Tibial artery (tissue), 4 donors: ENCODE results near the gene NOTCH1.

Experiments
- DNase-seq, 2 donors: peaks; one replicate each; pipeline ENCODE4 v3.0.0-alpha.2; 2019
- H3K27ac ChIP-seq, 2 donors: fragments of 200-600 bp; sonication (generic) in 1 of 2; 1 replicate in 1 of 2; 2 replicates in 1 of 2; pipeline ENCODE4 v1.5.1; 2018 to 2019; ENCODE audit warnings: mild to moderate bottlenecking in 1 of 2
- H3K27me3 ChIP-seq, 2 donors: fragments of 200-600 bp; sonication (generic) in 1 of 2; one replicate each; pipeline versions ENCODE4 v1.5.1 to v1.6.0; 2016 to 2019
- H3K36me3 ChIP-seq, 3 donors: fragments of 200-600 bp; sonication (generic) in 2 of 3; one replicate each; pipeline ENCODE4 v1.5.1; 2016 to 2019; ENCODE audit warnings: mild to moderate bottlenecking in 2 of 3
- H3K4me1 ChIP-seq, 4 donors: fragments of 200-600 bp; sonication (generic) in 2 of 4; 1 replicate in 3 of 4; 2 replicates in 1 of 4; pipeline ENCODE4 v1.5.1; 2016 to 2019
- H3K4me3 ChIP-seq, 2 donors: fragments of 200-600 bp; sonication (generic) in 1 of 2; 1 replicate in 1 of 2; 2 replicates in 1 of 2; pipeline ENCODE4 v1.5.1; 2018 to 2019; ENCODE audit warnings: mild to moderate bottlenecking in 2 of 2
- H3K9me3 ChIP-seq, 3 donors: fragments of 200-600 bp; sonication (generic) in 1 of 3; one replicate each; pipeline ENCODE4 v1.5.1; 2016 to 2019
- intact Hi-C: fragments of 100-400 bp; cut with DNase I; formaldehyde crosslinking; loops from one replicate; pipeline ENCODE4 v1.15.0; 2023; ENCODE audit warnings: low total_unique reads
- TF ChIP-seq, protein P1 (sequence below), 2 experiments: fragments of 200-600 bp in 1 of 2; fragments of 450-650 bp in 1 of 2; IDR thresholded peaks; one replicate each; pipeline ENCODE4 v1.5.1; 2017 to 2019; ENCODE audit warnings: antibody characterized with exemption in 2 of 2, mild to moderate bottlenecking in 1 of 2, moderate library complexity in 1 of 2

Gene NOTCH1

GRCh38 chr9:136511670-136512592 lies 33.9 kb downstream of the NOTCH1 start:
- H3K27me3 ChIP-seq: no peaks in the 10 kb centered on the region
- intact Hi-C loops: no loop called here
- no peaks in the 10 kb centered on the region for H3K4me1 ChIP-seq
- no peak overlapping the region for H3K4me3 ChIP-seq
- peak overlapping the region in 1 of 2 donors; percentile 37 for H3K27ac ChIP-seq
- no peaks in the 10 kb centered on the region for H3K9me3 ChIP-seq
- peak in 1 of 2 donors; percentile 69 for DNase-seq
- H3K36me3 ChIP-seq: peaks cover 89 to 100% (median 100%) of the 10 kb centered on the region in 3 donors
- TF ChIP-seq, protein P1, sequence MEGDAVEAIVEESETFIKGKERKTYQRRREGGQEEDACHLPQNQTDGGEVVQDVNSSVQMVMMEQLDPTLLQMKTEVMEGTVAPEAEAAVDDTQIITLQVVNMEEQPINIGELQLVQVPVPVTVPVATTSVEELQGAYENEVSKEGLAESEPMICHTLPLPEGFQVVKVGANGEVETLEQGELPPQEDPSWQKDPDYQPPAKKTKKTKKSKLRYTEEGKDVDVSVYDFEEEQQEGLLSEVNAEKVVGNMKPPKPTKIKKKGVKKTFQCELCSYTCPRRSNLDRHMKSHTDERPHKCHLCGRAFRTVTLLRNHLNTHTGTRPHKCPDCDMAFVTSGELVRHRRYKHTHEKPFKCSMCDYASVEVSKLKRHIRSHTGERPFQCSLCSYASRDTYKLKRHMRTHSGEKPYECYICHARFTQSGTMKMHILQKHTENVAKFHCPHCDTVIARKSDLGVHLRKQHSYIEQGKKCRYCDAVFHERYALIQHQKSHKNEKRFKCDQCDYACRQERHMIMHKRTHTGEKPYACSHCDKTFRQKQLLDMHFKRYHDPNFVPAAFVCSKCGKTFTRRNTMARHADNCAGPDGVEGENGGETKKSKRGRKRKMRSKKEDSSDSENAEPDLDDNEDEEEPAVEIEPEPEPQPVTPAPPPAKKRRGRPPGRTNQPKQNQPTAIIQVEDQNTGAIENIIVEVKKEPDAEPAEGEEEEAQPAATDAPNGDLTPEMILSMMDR (IDR thresholded peaks at IDR 0.05): no peak

DNA sequence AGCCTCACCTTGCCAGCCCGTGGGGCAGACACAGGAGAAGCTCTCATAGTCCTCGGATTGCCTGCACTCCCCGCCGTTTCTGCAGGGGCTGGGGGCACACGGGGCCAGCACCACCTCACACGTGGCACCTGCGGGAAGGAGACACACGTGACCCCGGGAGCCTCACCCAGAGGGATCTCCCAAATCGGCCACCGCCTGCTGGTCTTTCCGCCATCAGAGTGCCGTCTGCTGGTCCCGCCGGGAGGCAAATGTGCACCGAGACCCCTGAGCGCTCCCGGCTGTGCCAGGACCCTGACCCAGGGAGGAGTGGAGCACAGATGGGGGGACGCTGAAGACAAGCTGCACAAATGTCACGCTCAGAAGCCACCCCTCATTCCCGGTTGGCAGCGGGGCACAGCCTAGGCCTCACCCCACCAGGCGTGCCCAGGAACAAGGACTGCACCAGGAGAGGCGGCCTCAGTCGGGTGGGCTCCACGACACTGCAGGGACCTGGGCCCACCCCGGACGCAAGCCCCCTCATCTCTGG lies 34.6 kb downstream of the NOTCH1 start:
- intact Hi-C loops: no loop called here
- H3K36me3 ChIP-seq: peaks cover 91 to 100% (median 100%) of the 10 kb centered on the region in 3 donors
- TF ChIP-seq, protein P1 (IDR thresholded peaks at IDR 0.05): no peak
- H3K27me3 ChIP-seq: no peaks in the 10 kb centered on the region
- H3K4me3 ChIP-seq: no peak overlapping the region
- no peak for DNase-seq
- H3K4me1 ChIP-seq: no peaks in the 10 kb centered on the region
- no peaks in the 10 kb centered on the region for H3K9me3 ChIP-seq
- H3K27ac ChIP-seq: no peak overlapping the region

GRCh38 chr9:136510561-136510960 lies 35.3 kb downstream of the NOTCH1 start:
- TF ChIP-seq, protein P1 (IDR thresholded peaks at IDR 0.05): no peak
- intact Hi-C loops: no loop called here
- Histone ChIP-seq H3K4me1 (no peaks in the 10 kb centered on the region), H3K27me3 (no peaks in the 10 kb centered on the region), H3K36me3 (peaks cover 97 to 100% (median 100%) of the 10 kb centered on the region in 3 donors), H3K4me3 (no peak overlapping the region), H3K27ac (no peak overlapping the region), H3K9me3 (no peaks in the 10 kb centered on the region)
- no peak for DNase-seq

DNA sequence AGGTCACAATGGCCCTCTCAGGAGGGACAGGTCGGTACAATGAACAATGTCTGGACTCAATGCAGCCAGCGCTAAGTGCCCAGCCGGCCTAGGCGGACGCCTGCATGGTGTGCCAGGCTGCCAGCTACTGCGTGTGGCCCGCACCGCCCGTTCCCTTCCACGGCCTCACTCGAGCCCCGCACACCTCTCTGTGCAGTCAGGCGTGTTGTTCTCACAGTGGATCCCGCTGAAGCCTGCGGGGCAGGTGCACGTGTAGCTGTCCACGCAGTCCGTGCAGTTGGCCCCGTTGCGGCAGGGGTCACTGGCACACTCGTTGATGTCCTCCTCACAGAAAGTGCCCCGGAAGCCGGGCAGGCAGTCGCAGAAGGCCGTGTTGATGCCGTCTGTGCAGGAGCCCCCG lies 36.3 kb downstream of the NOTCH1 start:
- no peak for DNase-seq
- H3K36me3 ChIP-seq: peaks cover 98 to 100% (median 100%) of the 10 kb centered on the region in 3 donors

DNA sequence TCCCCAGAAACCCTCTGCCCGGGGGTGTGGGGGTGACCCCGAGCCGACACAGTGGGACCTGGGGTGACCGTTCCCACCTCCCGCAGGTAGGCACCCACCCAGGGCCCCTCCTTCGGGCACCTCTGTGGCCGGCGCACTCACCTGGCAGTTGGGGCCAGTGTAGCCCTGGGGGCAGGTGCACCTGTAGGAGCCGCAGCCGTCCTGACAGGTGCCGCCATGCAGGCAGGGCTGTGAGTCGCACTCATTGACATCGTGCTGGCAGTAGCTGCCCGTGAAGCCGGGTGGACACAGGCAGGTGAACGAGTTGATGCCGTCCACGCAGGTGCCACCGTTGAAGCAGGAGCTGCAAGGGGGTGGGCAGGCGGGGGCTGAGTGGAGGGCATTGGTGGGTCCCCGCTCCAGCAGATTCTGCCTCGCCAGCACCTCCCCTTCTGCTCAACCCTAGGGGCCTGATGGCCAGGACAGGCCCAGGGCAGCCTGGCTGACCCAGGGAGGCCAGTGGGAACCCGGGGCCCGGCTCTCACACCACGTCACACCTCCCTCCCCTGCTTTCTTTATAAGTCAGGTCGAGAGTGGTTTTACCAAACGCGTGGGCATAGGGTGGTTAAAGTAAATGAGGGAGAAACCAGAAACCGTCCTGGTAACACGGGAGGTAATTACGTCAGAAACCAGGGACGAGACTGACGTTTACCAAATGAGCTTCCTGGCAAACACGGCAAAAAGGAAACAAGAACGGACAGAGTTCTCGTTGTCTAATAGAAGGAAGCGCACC lies 36.9 kb downstream of the NOTCH1 start:
- no peak overlapping the region for H3K27ac ChIP-seq
- peaks cover 98 to 100% (median 100%) of the 10 kb centered on the region in 3 donors for H3K36me3 ChIP-seq
- H3K9me3 ChIP-seq: no peaks in the 10 kb centered on the region
- TF ChIP-seq, protein P1 (IDR thresholded peaks at IDR 0.05): no peak
- no peaks in the 10 kb centered on the region for H3K4me1 ChIP-seq
- intact Hi-C loops: no loop called here
- no peak overlapping the region for H3K4me3 ChIP-seq
- DNase-seq: no peak
- H3K27me3 ChIP-seq: no peaks in the 10 kb centered on the region

More for the DNA sequence above, 36.3 kb downstream of the NOTCH1 start:
- no peaks in the 10 kb centered on the region for H3K9me3 ChIP-seq
- no peaks in the 10 kb centered on the region for H3K4me1 ChIP-seq
- no peak overlapping the region for H3K27ac ChIP-seq
- TF ChIP-seq, protein P1 (IDR thresholded peaks at IDR 0.05): no peak
- intact Hi-C loops: no loop called here
- no peaks in the 10 kb centered on the region for H3K27me3 ChIP-seq
- H3K4me3 ChIP-seq: no peak overlapping the region
